ENCODE results near the gene BANF2.

Gene BANF2

DNA sequence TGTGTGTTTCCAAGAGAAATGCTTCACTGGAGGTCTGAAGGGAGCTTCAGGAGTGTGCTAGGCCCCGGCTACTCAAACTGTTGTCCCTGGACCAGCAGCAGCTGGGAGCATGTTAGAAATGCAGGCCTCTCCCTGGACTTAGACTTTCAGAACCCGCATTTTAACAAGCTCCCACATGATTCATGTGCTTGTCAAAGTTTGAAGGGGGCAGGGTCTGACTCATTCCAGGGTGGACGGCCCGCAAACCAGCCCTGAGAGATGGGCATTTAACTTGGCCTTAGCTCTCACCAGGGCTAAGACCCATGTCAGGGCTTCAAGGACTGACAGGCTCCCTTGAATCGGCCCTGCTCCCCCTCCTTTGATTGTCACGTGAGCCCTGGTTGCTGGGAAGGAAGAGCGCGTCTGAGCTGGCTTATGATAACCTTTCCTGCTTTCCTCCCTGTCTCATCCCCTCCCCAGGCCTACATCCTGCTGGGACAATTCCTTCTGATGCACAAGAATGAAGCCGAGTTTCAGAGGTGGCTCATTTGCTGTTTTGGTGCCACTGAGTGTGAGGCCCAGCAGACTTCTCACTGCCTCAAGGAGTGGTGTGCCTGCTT, 35.5 kb downstream of the BANF2 start:
- TF ChIP-seq ZNF565 (CRISPR knock-in tag; conservative IDR thresholded peaks at IDR 0.05; ENCODE audit: low read depth) (no peak), OSR1 (CRISPR knock-in tag; IDR thresholded peaks at IDR 0.05) (no peak), GLIS3 (CRISPR knock-in tag; IDR thresholded peaks at IDR 0.05) (no peak)
- ATAC-seq, result peak; percentile 42

DNA sequence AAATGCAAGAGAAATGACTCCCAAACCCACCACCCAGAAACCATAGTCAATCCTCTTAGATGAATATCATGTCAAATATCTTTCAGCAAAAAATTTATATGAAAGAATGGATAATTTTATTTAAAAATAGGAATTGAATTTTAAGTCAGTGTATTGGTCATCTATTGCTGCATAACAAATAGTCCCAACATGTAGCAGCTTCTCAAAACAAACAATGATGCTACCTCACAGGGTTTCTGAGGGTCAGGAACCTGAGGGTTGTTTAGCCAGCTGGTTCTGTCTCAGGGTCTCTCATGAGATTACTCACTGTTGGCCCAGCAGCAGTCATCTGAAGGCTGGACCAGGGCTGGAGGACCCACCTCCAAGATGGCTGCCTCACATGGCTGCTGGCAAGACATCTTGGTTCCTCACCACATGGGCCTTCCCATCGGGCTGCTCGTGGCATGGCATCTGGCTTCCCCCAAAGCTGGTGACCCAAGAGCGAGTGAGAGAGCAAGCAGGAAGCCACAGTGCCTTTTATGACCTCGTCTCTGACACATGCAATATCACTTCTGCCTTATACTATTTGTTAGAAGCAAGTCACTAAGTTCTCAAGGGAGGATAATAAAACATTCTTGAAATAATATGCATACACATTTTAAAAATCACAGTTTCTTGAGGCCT, 36.3 kb downstream of the BANF2 start:
- no peak for TF ChIP-seq ZC3H10 (CRISPR knock-in tag; IDR thresholded peaks at IDR 0.05)
- TF ChIP-seq, protein P1, sequence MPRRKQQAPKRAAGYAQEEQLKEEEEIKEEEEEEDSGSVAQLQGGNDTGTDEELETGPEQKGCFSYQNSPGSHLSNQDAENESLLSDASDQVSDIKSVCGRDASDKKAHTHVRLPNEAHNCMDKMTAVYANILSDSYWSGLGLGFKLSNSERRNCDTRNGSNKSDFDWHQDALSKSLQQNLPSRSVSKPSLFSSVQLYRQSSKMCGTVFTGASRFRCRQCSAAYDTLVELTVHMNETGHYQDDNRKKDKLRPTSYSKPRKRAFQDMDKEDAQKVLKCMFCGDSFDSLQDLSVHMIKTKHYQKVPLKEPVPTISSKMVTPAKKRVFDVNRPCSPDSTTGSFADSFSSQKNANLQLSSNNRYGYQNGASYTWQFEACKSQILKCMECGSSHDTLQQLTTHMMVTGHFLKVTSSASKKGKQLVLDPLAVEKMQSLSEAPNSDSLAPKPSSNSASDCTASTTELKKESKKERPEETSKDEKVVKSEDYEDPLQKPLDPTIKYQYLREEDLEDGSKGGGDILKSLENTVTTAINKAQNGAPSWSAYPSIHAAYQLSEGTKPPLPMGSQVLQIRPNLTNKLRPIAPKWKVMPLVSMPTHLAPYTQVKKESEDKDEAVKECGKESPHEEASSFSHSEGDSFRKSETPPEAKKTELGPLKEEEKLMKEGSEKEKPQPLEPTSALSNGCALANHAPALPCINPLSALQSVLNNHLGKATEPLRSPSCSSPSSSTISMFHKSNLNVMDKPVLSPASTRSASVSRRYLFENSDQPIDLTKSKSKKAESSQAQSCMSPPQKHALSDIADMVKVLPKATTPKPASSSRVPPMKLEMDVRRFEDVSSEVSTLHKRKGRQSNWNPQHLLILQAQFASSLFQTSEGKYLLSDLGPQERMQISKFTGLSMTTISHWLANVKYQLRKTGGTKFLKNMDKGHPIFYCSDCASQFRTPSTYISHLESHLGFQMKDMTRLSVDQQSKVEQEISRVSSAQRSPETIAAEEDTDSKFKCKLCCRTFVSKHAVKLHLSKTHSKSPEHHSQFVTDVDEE (CRISPR knock-in tag; IDR thresholded peaks at IDR 0.05), result no peak
- TF ChIP-seq ARNTL (CRISPR knock-in tag; IDR thresholded peaks at IDR 0.05; ENCODE audit: borderline replicate concordance, low read depth), result no peak
- TF ChIP-seq RARB (CRISPR knock-in tag; IDR thresholded peaks at IDR 0.05), result no peak
- TF ChIP-seq, protein P2, sequence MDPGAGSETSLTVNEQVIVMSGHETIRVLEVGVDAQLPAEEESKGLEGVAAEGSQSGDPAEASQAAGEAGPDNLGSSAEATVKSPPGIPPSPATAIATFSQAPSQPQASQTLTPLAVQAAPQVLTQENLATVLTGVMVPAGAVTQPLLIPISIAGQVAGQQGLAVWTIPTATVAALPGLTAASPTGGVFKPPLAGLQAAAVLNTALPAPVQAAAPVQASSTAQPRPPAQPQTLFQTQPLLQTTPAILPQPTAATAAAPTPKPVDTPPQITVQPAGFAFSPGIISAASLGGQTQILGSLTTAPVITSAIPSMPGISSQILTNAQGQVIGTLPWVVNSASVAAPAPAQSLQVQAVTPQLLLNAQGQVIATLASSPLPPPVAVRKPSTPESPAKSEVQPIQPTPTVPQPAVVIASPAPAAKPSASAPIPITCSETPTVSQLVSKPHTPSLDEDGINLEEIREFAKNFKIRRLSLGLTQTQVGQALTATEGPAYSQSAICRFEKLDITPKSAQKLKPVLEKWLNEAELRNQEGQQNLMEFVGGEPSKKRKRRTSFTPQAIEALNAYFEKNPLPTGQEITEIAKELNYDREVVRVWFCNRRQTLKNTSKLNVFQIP (CRISPR knock-in tag; IDR thresholded peaks at IDR 0.05; ENCODE audit: borderline replicate concordance, low read depth), result no peak
- TF ChIP-seq, protein P3, sequence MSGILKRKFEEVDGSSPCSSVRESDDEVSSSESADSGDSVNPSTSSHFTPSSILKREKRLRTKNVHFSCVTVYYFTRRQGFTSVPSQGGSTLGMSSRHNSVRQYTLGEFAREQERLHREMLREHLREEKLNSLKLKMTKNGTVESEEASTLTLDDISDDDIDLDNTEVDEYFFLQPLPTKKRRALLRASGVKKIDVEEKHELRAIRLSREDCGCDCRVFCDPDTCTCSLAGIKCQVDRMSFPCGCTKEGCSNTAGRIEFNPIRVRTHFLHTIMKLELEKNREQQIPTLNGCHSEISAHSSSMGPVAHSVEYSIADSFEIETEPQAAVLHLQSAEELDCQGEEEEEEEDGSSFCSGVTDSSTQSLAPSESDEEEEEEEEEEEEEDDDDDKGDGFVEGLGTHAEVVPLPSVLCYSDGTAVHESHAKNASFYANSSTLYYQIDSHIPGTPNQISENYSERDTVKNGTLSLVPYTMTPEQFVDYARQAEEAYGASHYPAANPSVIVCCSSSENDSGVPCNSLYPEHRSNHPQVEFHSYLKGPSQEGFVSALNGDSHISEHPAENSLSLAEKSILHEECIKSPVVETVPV (CRISPR knock-in tag; IDR thresholded peaks at IDR 0.05), result no peak
- TF ChIP-seq OSR1 (CRISPR knock-in tag; IDR thresholded peaks at IDR 0.05), result no peak
- no peak for TF ChIP-seq BACH2 (CRISPR knock-in tag; IDR thresholded peaks at IDR 0.05; ENCODE audit: borderline replicate concordance)
- TF ChIP-seq ZFP30 (CRISPR knock-in tag; IDR thresholded peaks at IDR 0.05), result no peak
- no peak for TF ChIP-seq CSDC2 (CRISPR knock-in tag; IDR thresholded peaks at IDR 0.05)
- TF ChIP-seq TOX (CRISPR knock-in tag; IDR thresholded peaks at IDR 0.05; ENCODE audit: borderline replicate concordance), result no peak
- TF ChIP-seq ZNF70 (CRISPR knock-in tag; IDR thresholded peaks at IDR 0.05), result no peak
- no peak for TF ChIP-seq PPARA (CRISPR knock-in tag; IDR thresholded peaks at IDR 0.05; ENCODE audit: borderline replicate concordance)
- TF ChIP-seq SNAI2 (CRISPR knock-in tag; IDR thresholded peaks at IDR 0.05), result no peak
- TF ChIP-seq ZFP3 (CRISPR knock-in tag; IDR thresholded peaks at IDR 0.05), result no peak
- ATAC-seq, result no peak

DNA sequence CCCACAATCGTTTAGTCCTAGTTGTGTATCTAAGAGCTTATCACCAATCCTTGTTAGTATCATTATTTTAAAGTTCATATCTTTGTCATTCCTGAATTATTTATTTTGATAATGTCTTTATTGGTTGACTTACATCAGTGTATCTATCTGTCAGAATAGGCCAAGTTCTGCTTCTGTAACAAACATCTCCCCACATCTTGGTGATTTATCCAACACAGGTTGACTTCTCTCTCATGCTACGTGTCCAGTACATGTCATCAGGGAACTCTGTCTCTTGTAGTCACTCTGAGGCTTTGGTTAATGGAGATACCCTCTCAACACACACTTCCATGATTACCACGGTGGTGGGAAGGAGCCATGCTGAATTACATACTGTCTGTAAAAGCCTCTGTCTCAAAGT, 38.4 kb downstream of the BANF2 start:
- ATAC-seq, result no peak

DNA sequence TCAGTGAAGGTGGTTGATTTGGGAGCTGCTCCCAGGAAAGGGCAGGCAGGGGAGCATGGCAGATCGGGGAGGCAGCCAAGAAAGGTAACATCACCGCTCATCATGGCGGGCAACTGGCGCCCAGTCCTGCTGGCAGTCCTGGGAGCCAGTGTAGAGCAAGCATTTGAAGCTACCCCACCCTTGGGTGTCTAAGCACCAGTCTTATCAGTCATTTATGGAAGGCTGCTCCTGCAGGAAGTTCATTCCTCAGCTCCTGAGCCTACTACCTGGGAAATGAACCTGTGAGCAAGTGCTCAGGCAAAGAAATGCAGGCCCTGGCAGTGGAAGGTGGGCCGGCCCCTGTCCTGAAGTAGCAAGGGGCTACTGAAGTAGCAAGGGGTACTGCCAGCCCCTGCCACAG, 41.5 kb downstream of the BANF2 start:
- TF ChIP-seq TOX (CRISPR knock-in tag; IDR thresholded peaks at IDR 0.05; ENCODE audit: borderline replicate concordance), result no peak
- no peak for TF ChIP-seq ZNF565 (CRISPR knock-in tag; conservative IDR thresholded peaks at IDR 0.05; ENCODE audit: low read depth)
- TF ChIP-seq, protein P4, sequence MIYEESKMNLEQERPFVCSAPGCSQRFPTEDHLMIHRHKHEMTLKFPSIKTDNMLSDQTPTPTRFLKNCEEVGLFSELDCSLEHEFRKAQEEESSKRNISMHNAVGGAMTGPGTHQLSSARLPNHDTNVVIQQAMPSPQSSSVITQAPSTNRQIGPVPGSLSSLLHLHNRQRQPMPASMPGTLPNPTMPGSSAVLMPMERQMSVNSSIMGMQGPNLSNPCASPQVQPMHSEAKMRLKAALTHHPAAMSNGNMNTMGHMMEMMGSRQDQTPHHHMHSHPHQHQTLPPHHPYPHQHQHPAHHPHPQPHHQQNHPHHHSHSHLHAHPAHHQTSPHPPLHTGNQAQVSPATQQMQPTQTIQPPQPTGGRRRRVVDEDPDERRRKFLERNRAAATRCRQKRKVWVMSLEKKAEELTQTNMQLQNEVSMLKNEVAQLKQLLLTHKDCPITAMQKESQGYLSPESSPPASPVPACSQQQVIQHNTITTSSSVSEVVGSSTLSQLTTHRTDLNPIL (CRISPR knock-in tag; IDR thresholded peaks at IDR 0.05; ENCODE audit: low read depth), result no peak
- TF ChIP-seq GLIS3 (CRISPR knock-in tag; IDR thresholded peaks at IDR 0.05), result no peak
- TF ChIP-seq PPARA (CRISPR knock-in tag; IDR thresholded peaks at IDR 0.05; ENCODE audit: borderline replicate concordance), result no peak
- TF ChIP-seq, protein P1 (CRISPR knock-in tag; IDR thresholded peaks at IDR 0.05), result no peak
- TF ChIP-seq TCF4 (CRISPR knock-in tag; IDR thresholded peaks at IDR 0.05; ENCODE audit: borderline replicate concordance), result no peak
- no peak for TF ChIP-seq SNAI2 (CRISPR knock-in tag; IDR thresholded peaks at IDR 0.05)
- TF ChIP-seq, protein P2 (CRISPR knock-in tag; IDR thresholded peaks at IDR 0.05; ENCODE audit: borderline replicate concordance, low read depth), result no peak
- ATAC-seq, result no peak

More for the DNA sequence above, 38.4 kb downstream of the BANF2 start:
- TF ChIP-seq SNAI2 (CRISPR knock-in tag; IDR thresholded peaks at IDR 0.05) (no peak), ISL1 (CRISPR knock-in tag; IDR thresholded peaks at IDR 0.05) (no peak)
